Measurements from ENCODE around the gene NOL9. TPM values are rescaled to one million over a fixed set of nuclear protein-coding genes. Genes with fewer than 3 reads are reported as not detected.

The NOL9 gene
- total and polyA plus RNA-seq, 2 of the 13 experiments (the other 11 are each of a cell fraction or from before 2014, with no cell fraction given) = 18.0 to 24.7 TPM

DNA sequence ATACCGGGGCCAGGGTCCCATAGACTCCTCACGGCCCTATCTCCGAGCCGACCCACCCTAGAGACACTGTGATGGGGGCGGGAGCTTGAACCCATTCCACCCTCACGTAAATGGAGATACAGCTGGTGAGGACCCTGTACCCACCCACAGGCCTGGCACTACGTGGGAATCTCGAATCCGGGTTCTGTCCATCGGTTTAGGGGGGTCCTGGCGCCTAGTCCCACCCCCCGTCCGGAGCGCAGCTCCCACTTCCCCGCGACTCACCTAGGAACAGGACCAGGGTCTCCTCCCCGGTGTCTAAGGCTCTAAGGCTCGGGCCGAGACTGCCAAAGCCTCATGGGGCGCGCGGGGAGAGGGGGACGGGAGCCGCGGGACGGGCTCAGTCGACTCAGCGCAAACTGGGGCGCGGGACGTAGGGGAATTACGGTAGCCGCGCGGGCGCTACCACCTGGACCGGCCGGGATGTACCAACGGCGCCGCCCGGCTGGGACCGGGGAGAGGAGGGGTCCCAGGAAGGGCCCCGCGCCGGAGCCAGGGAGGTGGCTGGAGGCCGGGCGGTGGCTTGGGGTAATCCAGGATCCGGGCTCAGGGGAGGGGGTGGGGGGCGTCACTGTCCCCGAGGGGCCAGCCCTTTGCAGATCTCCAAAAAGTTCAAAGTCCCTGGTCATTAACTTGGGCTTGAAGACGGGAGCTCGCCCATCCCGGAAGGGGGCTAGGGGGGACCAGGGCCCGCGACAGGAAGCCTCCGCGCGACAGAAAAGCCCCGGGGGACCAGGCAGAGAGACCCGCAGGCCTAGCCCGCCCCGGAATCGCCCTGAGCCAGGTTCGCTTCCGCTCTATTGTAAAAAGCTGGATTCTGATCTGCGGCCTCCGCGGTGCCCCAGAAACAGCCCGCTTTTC lies 63.9 kb downstream of the NOL9 start (continued):
- TF ChIP-seq, protein P1, sequence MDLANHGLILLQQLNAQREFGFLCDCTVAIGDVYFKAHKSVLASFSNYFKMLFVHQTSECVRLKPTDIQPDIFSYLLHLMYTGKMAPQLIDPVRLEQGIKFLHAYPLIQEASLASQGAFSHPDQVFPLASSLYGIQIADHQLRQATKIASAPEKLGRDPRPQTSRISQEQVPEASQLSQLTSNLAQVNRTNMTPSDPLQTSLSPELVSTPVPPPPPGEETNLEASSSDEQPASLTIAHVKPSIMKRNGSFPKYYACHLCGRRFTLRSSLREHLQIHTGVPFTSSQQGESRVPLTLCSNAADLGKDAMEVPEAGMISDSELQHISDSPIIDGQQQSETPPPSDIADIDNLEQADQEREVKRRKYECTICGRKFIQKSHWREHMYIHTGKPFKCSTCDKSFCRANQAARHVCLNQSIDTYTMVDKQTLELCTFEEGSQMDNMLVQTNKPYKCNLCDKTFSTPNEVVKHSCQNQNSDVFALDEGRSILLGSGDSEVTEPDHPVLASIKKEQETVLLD (CRISPR knock-in tag; IDR thresholded peaks at IDR 0.05; ENCODE audit: low read depth) = no peak
- TF ChIP-seq, protein P2, sequence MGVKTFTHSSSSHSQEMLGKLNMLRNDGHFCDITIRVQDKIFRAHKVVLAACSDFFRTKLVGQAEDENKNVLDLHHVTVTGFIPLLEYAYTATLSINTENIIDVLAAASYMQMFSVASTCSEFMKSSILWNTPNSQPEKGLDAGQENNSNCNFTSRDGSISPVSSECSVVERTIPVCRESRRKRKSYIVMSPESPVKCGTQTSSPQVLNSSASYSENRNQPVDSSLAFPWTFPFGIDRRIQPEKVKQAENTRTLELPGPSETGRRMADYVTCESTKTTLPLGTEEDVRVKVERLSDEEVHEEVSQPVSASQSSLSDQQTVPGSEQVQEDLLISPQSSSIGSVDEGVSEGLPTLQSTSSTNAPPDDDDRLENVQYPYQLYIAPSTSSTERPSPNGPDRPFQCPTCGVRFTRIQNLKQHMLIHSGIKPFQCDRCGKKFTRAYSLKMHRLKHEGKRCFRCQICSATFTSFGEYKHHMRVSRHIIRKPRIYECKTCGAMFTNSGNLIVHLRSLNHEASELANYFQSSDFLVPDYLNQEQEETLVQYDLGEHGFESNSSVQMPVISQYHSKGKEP (CRISPR knock-in tag; IDR thresholded peaks at IDR 0.05) = no peak
- TF ChIP-seq, protein P3, sequence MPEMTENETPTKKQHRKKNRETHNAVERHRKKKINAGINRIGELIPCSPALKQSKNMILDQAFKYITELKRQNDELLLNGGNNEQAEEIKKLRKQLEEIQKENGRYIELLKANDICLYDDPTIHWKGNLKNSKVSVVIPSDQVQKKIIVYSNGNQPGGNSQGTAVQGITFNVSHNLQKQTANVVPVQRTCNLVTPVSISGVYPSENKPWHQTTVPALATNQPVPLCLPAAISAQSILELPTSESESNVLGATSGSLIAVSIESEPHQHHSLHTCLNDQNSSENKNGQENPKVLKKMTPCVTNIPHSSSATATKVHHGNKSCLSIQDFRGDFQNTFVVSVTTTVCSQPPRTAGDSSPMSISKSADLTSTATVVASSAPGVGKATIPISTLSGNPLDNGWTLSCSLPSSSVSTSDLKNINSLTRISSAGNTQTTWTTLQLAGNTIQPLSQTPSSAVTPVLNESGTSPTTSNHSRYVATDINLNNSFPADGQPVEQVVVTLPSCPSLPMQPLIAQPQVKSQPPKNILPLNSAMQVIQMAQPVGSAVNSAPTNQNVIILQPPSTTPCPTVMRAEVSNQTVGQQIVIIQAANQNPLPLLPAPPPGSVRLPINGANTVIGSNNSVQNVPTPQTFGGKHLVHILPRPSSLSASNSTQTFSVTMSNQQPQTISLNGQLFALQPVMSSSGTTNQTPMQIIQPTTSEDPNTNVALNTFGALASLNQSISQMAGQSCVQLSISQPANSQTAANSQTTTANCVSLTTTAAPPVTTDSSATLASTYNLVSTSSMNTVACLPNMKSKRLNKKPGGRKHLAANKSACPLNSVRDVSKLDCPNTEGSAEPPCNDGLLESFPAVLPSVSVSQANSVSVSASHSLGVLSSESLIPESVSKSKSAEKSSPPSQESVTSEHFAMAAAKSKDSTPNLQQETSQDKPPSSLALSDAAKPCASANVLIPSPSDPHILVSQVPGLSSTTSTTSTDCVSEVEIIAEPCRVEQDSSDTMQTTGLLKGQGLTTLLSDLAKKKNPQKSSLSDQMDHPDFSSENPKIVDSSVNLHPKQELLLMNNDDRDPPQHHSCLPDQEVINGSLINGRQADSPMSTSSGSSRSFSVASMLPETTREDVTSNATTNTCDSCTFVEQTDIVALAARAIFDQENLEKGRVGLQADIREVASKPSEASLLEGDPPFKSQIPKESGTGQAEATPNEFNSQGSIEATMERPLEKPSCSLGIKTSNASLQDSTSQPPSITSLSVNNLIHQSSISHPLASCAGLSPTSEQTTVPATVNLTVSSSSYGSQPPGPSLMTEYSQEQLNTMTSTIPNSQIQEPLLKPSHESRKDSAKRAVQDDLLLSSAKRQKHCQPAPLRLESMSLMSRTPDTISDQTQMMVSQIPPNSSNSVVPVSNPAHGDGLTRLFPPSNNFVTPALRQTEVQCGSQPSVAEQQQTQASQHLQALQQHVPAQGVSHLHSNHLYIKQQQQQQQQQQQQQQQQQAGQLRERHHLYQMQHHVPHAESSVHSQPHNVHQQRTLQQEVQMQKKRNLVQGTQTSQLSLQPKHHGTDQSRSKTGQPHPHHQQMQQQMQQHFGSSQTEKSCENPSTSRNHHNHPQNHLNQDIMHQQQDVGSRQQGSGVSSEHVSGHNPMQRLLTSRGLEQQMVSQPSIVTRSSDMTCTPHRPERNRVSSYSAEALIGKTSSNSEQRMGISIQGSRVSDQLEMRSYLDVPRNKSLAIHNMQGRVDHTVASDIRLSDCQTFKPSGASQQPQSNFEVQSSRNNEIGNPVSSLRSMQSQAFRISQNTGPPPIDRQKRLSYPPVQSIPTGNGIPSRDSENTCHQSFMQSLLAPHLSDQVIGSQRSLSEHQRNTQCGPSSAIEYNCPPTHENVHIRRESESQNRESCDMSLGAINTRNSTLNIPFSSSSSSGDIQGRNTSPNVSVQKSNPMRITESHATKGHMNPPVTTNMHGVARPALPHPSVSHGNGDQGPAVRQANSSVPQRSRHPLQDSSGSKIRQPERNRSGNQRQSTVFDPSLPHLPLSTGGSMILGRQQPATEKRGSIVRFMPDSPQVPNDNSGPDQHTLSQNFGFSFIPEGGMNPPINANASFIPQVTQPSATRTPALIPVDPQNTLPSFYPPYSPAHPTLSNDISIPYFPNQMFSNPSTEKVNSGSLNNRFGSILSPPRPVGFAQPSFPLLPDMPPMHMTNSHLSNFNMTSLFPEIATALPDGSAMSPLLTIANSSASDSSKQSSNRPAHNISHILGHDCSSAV (CRISPR knock-in tag; IDR thresholded peaks at IDR 0.05; ENCODE audit: borderline replicate concordance) = no peak
- no peak for TF ChIP-seq MBD4 (IDR thresholded peaks at IDR 0.05; ENCODE audit: borderline replicate concordance, low read length)
- peak; percentile 38; the same call in 1 of the 2 replicates for TF ChIP-seq ZBTB38 (CRISPR knock-in tag; IDR thresholded peaks at IDR 0.05)
- TF ChIP-seq ZNF547 (CRISPR knock-in tag; IDR thresholded peaks at IDR 0.05) = peak; percentile 36; the same call in 1 of the 2 replicates
- TF ChIP-seq, protein P4, sequence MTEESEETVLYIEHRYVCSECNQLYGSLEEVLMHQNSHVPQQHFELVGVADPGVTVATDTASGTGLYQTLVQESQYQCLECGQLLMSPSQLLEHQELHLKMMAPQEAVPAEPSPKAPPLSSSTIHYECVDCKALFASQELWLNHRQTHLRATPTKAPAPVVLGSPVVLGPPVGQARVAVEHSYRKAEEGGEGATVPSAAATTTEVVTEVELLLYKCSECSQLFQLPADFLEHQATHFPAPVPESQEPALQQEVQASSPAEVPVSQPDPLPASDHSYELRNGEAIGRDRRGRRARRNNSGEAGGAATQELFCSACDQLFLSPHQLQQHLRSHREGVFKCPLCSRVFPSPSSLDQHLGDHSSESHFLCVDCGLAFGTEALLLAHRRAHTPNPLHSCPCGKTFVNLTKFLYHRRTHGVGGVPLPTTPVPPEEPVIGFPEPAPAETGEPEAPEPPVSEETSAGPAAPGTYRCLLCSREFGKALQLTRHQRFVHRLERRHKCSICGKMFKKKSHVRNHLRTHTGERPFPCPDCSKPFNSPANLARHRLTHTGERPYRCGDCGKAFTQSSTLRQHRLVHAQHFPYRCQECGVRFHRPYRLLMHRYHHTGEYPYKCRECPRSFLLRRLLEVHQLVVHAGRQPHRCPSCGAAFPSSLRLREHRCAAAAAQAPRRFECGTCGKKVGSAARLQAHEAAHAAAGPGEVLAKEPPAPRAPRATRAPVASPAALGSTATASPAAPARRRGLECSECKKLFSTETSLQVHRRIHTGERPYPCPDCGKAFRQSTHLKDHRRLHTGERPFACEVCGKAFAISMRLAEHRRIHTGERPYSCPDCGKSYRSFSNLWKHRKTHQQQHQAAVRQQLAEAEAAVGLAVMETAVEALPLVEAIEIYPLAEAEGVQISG (CRISPR knock-in tag; IDR thresholded peaks at IDR 0.05) = peak; percentile 68
- peak; percentile 72; the same call in 1 of the 2 replicates for TF ChIP-seq ZNF274 (CRISPR knock-in tag; IDR thresholded peaks at IDR 0.05)
- no peak for TF ChIP-seq ZNF616 (CRISPR knock-in tag; IDR thresholded peaks at IDR 0.05; ENCODE audit: low read depth)
- 0 out of 2 replicates have a peak, but pooled peaks have one; percentile 80 for TF ChIP-seq ZNF34 (CRISPR knock-in tag; IDR thresholded peaks at IDR 0.05; ENCODE audit: borderline replicate concordance)
- TF ChIP-seq JDP2 (CRISPR knock-in tag; IDR thresholded peaks at IDR 0.05; ENCODE audit: borderline replicate concordance) = no peak
- no peak for TF ChIP-seq CREB1 (IDR thresholded peaks at IDR 0.05)
- TF ChIP-seq CREB1 (CRISPR knock-in tag; IDR thresholded peaks at IDR 0.05) = no peak
